GM12873 (cell line): ENCODE measurements around the gene MYO1A.

Source experiments
- TF ChIP-seq, protein P1 (sequence below): IDR thresholded peaks from 2 replicates; pipeline ENCODE4 v1.5.1; 2012; ENCODE audit warnings: low read depth, mild to moderate bottlenecking, moderate library complexity, low read length, control low read depth; ENCODE audit not compliant: insufficient read depth; ENCODE audit errors: missing control alignments

The MYO1A gene

DNA sequence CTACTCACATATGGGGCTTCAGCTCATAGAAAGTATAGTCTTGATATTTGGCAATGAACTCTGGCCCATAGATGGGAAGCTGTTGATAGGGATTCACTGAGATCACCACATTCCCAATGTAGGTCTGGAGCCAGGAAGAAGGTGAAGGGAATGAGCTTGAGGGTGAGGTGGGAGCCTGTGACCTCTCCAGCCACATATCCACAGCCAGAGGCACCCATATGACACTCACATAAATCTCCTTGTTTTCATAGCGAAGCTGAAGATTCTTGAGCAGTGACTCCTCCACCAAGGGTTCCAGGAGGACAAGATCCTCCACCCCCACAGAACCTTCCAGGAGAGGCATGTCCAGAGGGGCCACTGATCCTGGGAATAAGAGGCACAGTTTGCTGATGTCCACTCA lies 1.9 kb downstream of the MYO1A start:
- TF ChIP-seq, protein P1, sequence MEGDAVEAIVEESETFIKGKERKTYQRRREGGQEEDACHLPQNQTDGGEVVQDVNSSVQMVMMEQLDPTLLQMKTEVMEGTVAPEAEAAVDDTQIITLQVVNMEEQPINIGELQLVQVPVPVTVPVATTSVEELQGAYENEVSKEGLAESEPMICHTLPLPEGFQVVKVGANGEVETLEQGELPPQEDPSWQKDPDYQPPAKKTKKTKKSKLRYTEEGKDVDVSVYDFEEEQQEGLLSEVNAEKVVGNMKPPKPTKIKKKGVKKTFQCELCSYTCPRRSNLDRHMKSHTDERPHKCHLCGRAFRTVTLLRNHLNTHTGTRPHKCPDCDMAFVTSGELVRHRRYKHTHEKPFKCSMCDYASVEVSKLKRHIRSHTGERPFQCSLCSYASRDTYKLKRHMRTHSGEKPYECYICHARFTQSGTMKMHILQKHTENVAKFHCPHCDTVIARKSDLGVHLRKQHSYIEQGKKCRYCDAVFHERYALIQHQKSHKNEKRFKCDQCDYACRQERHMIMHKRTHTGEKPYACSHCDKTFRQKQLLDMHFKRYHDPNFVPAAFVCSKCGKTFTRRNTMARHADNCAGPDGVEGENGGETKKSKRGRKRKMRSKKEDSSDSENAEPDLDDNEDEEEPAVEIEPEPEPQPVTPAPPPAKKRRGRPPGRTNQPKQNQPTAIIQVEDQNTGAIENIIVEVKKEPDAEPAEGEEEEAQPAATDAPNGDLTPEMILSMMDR, result no peak

DNA sequence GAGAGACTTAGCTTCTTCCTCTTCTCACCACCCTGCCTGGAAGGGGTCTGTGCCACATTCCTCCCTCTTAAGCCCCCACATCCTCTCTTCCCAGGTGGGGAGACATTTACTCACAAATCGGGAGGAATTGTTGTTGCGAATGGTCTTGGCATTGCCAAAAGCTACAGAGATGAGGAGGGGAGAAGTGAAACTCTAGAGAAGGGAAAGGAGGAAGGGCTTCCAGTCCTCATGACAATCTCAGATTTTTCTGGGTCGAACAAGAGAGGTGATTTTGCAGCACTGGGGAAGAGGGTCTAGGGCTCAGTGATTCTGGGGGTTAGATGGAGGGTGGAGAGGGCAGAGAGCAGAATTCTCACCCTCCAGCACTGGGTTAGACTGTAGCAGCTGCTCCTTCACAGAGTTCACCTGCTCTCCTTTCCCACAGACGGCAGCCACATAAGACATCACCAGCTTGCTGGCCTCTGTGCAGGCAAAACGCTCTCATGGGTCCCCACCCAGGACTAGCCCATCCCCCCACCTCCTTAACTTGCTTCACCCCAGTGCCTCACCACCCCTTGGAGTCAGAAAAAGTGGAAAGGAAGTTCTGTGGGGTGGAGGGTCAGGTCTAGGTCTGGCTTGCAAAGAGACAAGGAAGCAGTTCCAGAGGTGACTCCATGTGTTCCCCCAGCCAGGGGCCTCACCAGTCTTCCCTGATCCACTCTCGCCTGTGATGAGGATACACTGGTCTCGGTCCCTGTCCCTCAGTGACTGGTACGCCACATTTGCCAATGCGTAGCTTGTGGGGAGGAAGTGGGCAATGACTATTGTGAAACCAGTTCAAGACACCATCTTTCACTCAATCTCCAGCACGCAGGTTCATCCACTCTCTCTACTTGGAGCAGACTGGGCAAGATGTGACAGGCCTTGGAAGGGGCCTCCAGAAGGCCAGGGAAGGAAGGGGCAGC lies 2.7 kb downstream of the MYO1A start:
- TF ChIP-seq, protein P1, result no peak

DNA sequence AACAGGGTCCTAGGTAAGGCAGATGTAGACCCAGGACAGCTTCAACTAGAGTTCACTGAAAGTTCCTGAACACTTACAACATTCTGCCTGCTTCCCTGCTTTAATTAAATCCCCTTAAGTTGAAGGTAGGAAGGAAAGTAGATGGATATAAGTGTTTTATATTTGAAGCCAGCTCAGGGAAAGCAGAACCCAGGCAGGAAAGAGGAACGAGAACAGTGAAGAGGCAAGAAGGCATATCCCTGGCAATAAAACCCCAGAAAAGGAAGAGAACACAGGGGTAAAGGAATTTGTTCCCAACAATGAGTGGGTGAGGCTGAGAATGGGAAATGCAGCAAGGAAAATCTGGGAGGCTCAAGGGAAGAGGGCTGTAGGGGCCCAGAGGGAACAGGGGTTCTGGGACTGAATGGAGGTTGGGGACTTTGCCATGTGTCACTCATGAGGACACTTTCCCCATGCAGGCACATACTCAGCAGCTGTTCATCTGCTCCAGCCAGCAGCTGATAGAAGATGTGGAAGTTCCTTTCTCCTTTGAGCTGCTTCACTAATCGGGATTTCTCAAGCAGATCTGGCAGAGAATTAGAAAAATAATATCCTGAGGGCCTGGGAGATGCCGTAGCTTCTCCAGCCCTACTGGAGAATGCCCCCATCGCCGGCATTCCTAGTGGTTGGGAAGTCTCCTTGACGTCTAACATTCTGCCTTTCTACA lies 3.7 kb downstream of the MYO1A start:
- TF ChIP-seq, protein P1, result no peak

DNA sequence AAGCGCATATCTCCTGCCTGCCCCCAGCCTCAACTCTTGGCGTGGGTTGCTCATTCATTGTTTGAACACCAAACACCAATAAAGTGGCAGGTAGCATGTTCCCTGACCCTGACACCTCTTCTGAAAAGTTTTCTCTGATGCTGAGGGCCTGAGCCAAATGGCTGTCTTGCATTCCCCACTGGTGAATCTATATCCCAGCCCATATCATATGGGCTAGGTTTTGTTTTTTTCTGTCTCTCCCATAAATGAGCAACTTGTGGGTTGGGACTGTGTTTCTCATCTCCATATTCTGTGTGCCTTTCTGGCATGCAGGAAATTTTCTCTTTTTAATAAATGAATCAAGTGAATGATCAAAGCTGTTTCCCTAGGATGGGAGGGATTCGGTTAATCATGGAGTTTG lies 5.0 kb downstream of the MYO1A start:
- TF ChIP-seq, protein P1, result no peak

DNA sequence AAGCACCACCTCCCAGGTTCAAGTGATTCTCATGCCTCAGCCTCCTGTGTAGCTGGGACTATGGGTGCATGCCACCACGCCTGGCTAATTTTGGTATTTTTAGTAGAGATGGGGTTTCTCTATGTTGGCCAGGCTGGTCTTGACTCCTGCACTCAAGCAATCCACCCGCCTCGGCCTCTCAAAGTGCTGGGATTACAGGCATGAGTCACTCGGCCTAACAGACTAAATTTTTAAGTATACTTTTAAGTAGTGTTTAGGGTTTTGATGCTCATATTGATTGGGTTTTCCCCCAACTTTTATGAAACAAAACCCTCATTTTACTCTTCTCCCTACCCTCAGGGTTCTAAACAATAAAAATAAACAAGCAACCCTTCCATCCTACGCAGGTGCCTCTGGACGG lies 5.5 kb downstream of the MYO1A start:
- TF ChIP-seq, protein P1, result no peak

DNA sequence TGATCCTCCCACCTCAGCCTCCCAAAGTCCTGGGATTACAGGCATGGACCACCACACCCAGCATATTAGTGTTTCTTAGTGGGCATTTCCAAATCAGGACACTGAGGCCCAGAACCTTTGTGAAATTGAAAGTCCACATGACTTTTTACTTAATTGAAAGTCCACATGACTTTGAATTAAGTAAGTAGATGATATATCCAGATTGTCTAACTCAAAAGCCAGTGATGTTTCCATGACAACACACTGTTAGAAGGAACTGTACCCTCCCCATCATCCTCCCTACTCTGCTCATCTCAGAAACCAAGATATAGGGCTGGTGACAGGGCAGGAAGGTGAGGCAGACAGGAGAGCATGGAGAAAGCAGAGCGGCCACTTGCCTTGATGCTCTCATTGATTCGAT lies 7.2 kb downstream of the MYO1A start:
- TF ChIP-seq, protein P1, result no peak

DNA sequence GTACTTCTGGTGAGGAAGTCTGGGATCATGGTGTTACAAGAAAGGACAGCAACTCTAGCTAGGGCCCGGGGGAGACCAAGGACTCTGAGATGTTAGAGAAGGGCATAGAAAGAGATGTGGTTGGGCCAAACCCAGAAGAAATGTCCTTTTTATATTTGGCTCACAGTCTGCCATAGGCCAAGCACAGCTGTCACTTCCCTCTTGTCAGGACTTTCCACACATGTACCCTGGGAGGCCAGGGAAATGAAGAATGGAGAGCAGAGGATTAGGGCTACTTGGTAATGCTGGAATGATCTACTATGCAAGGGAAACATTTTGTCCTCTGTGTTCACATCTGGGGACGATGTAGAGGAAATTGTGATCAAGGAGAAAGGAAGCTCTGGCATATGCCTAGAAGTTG lies 9.2 kb downstream of the MYO1A start:
- TF ChIP-seq, protein P1, result no peak
